ENCODE results near the gene ANXA11. TPM values are rescaled to one million over a fixed set of nuclear protein-coding genes. Genes with fewer than 3 reads are reported as not detected.
"Not testable (repeated sequence)": the region's sequence is repeated elsewhere in the genome, so short reads cannot be mapped to it uniquely, and the experiment has no call there.

The ANXA11 gene
- total and polyA plus RNA-seq, 2 donors: 107 to 152 TPM

GRCh38 chr10:80140251-80140650 is 65.1 kb downstream of the ANXA11 start:
- DNase-seq (ENCODE audit: low read depth in 6 of 9, low spot score in 9 of 9): no peak
- no peak overlapping the region for H3K4me3 ChIP-seq (ENCODE audit: low read length in 2 of 2)
- 96% methylated on average over 7 of the region's 7 CpGs for WGBS
- H3K36me3 ChIP-seq (ENCODE audit: control insufficient read depth in 2 of 2, insufficient read depth in 2 of 2, low read length in 1 of 2): no peaks in the 10 kb centered on the region
- no peaks in the 10 kb centered on the region for H3K9me3 ChIP-seq (ENCODE audit: control insufficient read depth in 2 of 2, insufficient read depth in 1 of 2, low read length in 1 of 2)
- H3K27ac ChIP-seq (ENCODE audit: low read depth in 1 of 2, low read length in 1 of 2): no peak overlapping the region
- peaks cover 0 to 7% of the 10 kb centered on the region in 2 donors for H3K27me3 ChIP-seq (ENCODE audit: control insufficient read depth in 2 of 2, insufficient read depth in 1 of 2, low read length in 1 of 2)
- peaks cover 15 to 16% of the 10 kb centered on the region in 2 donors for H3K4me1 ChIP-seq (ENCODE audit: control insufficient read depth in 2 of 2, insufficient read depth in 2 of 2, low read length in 2 of 2)

DNA sequence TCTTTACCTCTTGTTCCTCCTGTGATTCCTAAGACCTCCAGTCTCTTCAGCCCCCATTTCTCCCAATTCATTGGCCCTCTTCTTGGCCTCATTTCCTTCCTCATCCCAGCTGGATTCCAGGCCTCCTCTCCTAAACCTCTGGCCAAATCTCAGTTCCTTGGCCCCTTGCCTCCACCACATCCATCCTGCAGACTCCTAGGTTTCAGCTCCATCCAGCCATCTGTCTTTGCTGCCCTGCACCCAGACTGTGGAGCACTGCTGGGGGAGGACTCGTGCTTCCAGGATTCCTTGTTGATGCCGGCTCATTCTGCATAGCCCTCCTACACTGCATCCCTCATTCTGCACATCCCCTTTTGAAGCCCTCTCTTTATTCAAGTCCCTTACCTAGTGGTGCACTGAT is 66.1 kb downstream of the ANXA11 start:
- Histone ChIP-seq H3K9me3 (ENCODE audit: control insufficient read depth in 2 of 2, insufficient read depth in 1 of 2, low read length in 1 of 2) (no peaks in the 10 kb centered on the region), H3K4me1 (ENCODE audit: control insufficient read depth in 2 of 2, insufficient read depth in 2 of 2, low read length in 2 of 2) (peaks cover 5 to 6% of the 10 kb centered on the region in 2 donors), H3K36me3 (ENCODE audit: control insufficient read depth in 2 of 2, insufficient read depth in 2 of 2, low read length in 1 of 2) (no peaks in the 10 kb centered on the region), H3K27me3 (ENCODE audit: control insufficient read depth in 2 of 2, insufficient read depth in 1 of 2, low read length in 1 of 2) (peaks cover 0 to 9% of the 10 kb centered on the region in 2 donors), H3K4me3 (ENCODE audit: low read length in 2 of 2) (no peak overlapping the region), H3K27ac (ENCODE audit: low read depth in 1 of 2, low read length in 1 of 2) (no peak overlapping the region)
- no peak for DNase-seq (ENCODE audit: low read depth in 6 of 9, low spot score in 9 of 9)
- WGBS: 97% methylated on average over 2 of the region's 2 CpGs

GRCh38 chr10:80137920-80138319 is 67.4 kb downstream of the ANXA11 start:
- H3K27ac ChIP-seq (ENCODE audit: low read depth in 1 of 2, low read length in 1 of 2): no peak overlapping the region
- DNase-seq (ENCODE audit: low read depth in 6 of 9, low spot score in 9 of 9): no peak
- no peak overlapping the region for H3K4me3 ChIP-seq (ENCODE audit: low read length in 2 of 2)
- H3K4me1 ChIP-seq (ENCODE audit: control insufficient read depth in 2 of 2, insufficient read depth in 2 of 2, low read length in 2 of 2): no peaks in the 10 kb centered on the region
- WGBS: 87% methylated on average over 4 of the region's 4 CpGs
- no peaks in the 10 kb centered on the region for H3K9me3 ChIP-seq (ENCODE audit: control insufficient read depth in 2 of 2, insufficient read depth in 1 of 2, low read length in 1 of 2)
- H3K27me3 ChIP-seq (ENCODE audit: control insufficient read depth in 2 of 2, insufficient read depth in 1 of 2, low read length in 1 of 2): peaks cover 5 to 20% of the 10 kb centered on the region in 2 donors
- no peaks in the 10 kb centered on the region for H3K36me3 ChIP-seq (ENCODE audit: control insufficient read depth in 2 of 2, insufficient read depth in 2 of 2, low read length in 1 of 2)

GRCh38 chr10:80137031-80137862 is 68.1 kb downstream of the ANXA11 start:
- H3K9me3 ChIP-seq (ENCODE audit: control insufficient read depth in 2 of 2, insufficient read depth in 1 of 2, low read length in 1 of 2): no peaks in the 10 kb centered on the region
- no peaks in the 10 kb centered on the region for H3K4me1 ChIP-seq (ENCODE audit: control insufficient read depth in 2 of 2, insufficient read depth in 2 of 2, low read length in 2 of 2)
- no peaks in the 10 kb centered on the region for H3K36me3 ChIP-seq (ENCODE audit: control insufficient read depth in 2 of 2, insufficient read depth in 2 of 2, low read length in 1 of 2)
- DNase-seq (ENCODE audit: low read depth in 6 of 9, low spot score in 9 of 9): no peak
- H3K27ac ChIP-seq (ENCODE audit: low read depth in 1 of 2, low read length in 1 of 2): no peak overlapping the region
- no peak overlapping the region for H3K4me3 ChIP-seq (ENCODE audit: low read length in 2 of 2)
- H3K27me3 ChIP-seq (ENCODE audit: control insufficient read depth in 2 of 2, insufficient read depth in 1 of 2, low read length in 1 of 2): peaks cover 11 to 27% of the 10 kb centered on the region in 2 donors
- WGBS: 94% methylated on average over 14 of the region's 14 CpGs

- H3K27me3 ChIP-seq (ENCODE audit: control insufficient read depth in 2 of 2, insufficient read depth in 1 of 2, low read length in 1 of 2): peaks cover 18 to 32% of the 10 kb centered on the region in 2 donors
- no peaks in the 10 kb centered on the region for H3K9me3 ChIP-seq (ENCODE audit: control insufficient read depth in 2 of 2, insufficient read depth in 1 of 2, low read length in 1 of 2)
- no peaks in the 10 kb centered on the region for H3K36me3 ChIP-seq (ENCODE audit: control insufficient read depth in 2 of 2, insufficient read depth in 2 of 2, low read length in 1 of 2)
- DNase-seq (ENCODE audit: low read depth in 6 of 9, low spot score in 9 of 9): no peak
- no peak overlapping the region for H3K27ac ChIP-seq (ENCODE audit: low read depth in 1 of 2, low read length in 1 of 2)
- no peak overlapping the region for H3K4me3 ChIP-seq (ENCODE audit: low read length in 2 of 2)
- no peaks in the 10 kb centered on the region for H3K4me1 ChIP-seq (ENCODE audit: control insufficient read depth in 2 of 2, insufficient read depth in 2 of 2, low read length in 2 of 2)
- 86% methylated on average over 8 of the region's 8 CpGs for WGBS
Measured at GRCh38 chr10:80136134-80136571, 69.2 kb downstream of the ANXA11 start.

DNA sequence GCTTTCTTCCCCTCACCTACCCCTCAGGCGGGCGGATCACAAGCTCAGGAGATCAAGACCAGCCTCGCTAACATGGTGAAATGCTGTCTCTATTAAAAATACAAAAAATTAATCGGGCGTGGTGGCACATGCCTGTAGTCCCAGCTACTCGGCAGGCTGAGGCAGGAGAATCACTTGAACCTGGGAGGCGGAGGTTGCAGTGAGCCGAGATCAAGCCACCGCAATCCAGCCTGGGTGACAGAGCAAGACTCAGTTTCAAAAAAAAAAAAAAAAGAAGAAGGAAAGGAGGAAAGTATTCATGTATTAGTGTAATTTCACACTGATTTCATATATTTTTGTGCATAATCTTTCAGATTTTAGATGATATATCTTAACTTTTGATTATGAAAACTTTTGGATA is 71.7 kb downstream of the ANXA11 start:
- not testable (repeated sequence) for H3K4me1 ChIP-seq (ENCODE audit: control insufficient read depth in 2 of 2, insufficient read depth in 2 of 2, low read length in 2 of 2); H3K9me3 ChIP-seq (ENCODE audit: control insufficient read depth in 2 of 2, insufficient read depth in 1 of 2, low read length in 1 of 2); H3K36me3 ChIP-seq (ENCODE audit: control insufficient read depth in 2 of 2, insufficient read depth in 2 of 2, low read length in 1 of 2); DNase-seq (ENCODE audit: low read depth in 6 of 9, low spot score in 9 of 9); H3K27ac ChIP-seq (ENCODE audit: low read depth in 1 of 2, low read length in 1 of 2); H3K4me3 ChIP-seq (ENCODE audit: low read length in 2 of 2)
- H3K27me3 ChIP-seq (ENCODE audit: control insufficient read depth in 2 of 2, insufficient read depth in 1 of 2, low read length in 1 of 2): peaks cover 20 to 38% of the 10 kb centered on the region in 2 donors
- 91% methylated on average over 9 of the region's 9 CpGs for WGBS

DNA sequence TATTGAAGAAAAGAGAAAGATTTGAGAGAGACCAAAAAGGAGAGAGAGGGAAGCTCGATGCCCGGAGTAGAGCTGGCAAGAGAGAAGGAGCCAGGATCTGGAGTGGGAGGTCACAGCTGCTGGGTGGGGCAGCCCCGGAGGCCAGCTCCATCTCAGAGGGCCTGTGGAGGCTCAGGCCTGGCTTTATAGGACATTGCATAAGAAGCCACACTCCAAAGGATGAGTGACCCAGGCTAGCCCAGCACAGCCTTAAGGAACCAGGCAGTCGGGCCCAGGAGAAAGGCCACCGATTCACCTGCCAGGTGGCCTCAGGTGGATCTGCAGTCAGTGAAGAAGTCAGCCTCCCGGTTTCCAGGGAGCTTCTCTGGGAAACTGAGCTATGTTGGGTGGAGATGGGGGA is 72.1 kb downstream of the ANXA11 start:
- no peaks in the 10 kb centered on the region for H3K4me1 ChIP-seq (ENCODE audit: control insufficient read depth in 2 of 2, insufficient read depth in 2 of 2, low read length in 2 of 2)
- H3K27me3 ChIP-seq (ENCODE audit: control insufficient read depth in 2 of 2, insufficient read depth in 1 of 2, low read length in 1 of 2): peaks cover 20 to 38% of the 10 kb centered on the region in 2 donors
- no peaks in the 10 kb centered on the region for H3K36me3 ChIP-seq (ENCODE audit: control insufficient read depth in 2 of 2, insufficient read depth in 2 of 2, low read length in 1 of 2)
- WGBS: 74% methylated on average over 6 of the region's 6 CpGs
- H3K4me3 ChIP-seq (ENCODE audit: low read length in 2 of 2): no peak overlapping the region
- no peaks in the 10 kb centered on the region for H3K9me3 ChIP-seq (ENCODE audit: control insufficient read depth in 2 of 2, insufficient read depth in 1 of 2, low read length in 1 of 2)
- no peak for DNase-seq (ENCODE audit: low read depth in 6 of 9, low spot score in 9 of 9)
- no peak overlapping the region for H3K27ac ChIP-seq (ENCODE audit: low read depth in 1 of 2, low read length in 1 of 2)

GRCh38 chr10:80132299-80133139 is 72.8 kb downstream of the ANXA11 start, which contains the start of gene PLAC9:
TSS of gene PLAC9 (plus strand) at chr10:80132730. CDS start at chr10:80132763, 33 bp downstream.
- H3K9me3 ChIP-seq (ENCODE audit: control insufficient read depth in 2 of 2, insufficient read depth in 1 of 2, low read length in 1 of 2): no peaks in the 10 kb centered on the region
- DNase-seq (ENCODE audit: low read depth in 6 of 9, low spot score in 9 of 9): no peak
- H3K27me3 ChIP-seq (ENCODE audit: control insufficient read depth in 2 of 2, insufficient read depth in 1 of 2, low read length in 1 of 2): peaks cover 20 to 38% of the 10 kb centered on the region in 2 donors
- no peak within 1 kb of the TSS for H3K27ac ChIP-seq (ENCODE audit: low read depth in 1 of 2, low read length in 1 of 2)
- no peak within 1 kb of the TSS for H3K4me3 ChIP-seq (ENCODE audit: low read length in 2 of 2)
- no peaks in the 10 kb centered on the region for H3K4me1 ChIP-seq (ENCODE audit: control insufficient read depth in 2 of 2, insufficient read depth in 2 of 2, low read length in 2 of 2)
- H3K36me3 ChIP-seq (ENCODE audit: control insufficient read depth in 2 of 2, insufficient read depth in 2 of 2, low read length in 1 of 2): no peaks in the 10 kb centered on the region
- 6% methylated on average over 58 of the region's 58 CpGs for WGBS

DNA sequence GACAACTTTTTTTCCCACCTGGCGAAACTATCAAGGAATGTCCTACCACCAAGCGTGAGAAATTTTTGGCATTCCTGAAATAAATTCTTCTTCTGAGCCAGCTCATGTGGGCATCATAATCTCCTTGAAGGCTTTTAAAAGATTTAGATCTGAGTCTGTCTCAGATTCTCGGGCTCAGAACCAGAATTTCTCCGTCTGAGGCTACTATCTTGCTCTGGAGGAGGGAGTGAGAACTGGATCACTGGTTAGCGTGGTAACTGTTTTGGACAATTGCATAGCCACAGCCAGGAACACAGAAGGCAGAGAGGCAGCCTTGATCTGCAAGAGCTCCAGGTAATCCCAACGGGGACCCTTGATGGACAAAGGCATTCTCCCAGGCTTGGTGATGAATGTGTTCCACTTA is 73.8 kb downstream of the ANXA11 start:
- Histone ChIP-seq H3K4me3 (ENCODE audit: low read length in 2 of 2) (no peak overlapping the region), H3K27me3 (ENCODE audit: control insufficient read depth in 2 of 2, insufficient read depth in 1 of 2, low read length in 1 of 2) (peaks cover 20 to 38% of the 10 kb centered on the region in 2 donors), H3K36me3 (ENCODE audit: control insufficient read depth in 2 of 2, insufficient read depth in 2 of 2, low read length in 1 of 2) (no peaks in the 10 kb centered on the region), H3K9me3 (ENCODE audit: control insufficient read depth in 2 of 2, insufficient read depth in 1 of 2, low read length in 1 of 2) (no peaks in the 10 kb centered on the region), H3K4me1 (ENCODE audit: control insufficient read depth in 2 of 2, insufficient read depth in 2 of 2, low read length in 2 of 2) (no peaks in the 10 kb centered on the region), H3K27ac (ENCODE audit: low read depth in 1 of 2, low read length in 1 of 2) (no peak overlapping the region)
- no peak for DNase-seq (ENCODE audit: low read depth in 6 of 9, low spot score in 9 of 9)
- 95% methylated on average over 6 of the region's 6 CpGs for WGBS

Measured in thymus (tissue), 11 donors.